A673 (cell line): ENCODE data around the gene WDR27.
"Not testable (repeated sequence)": the region's sequence is repeated elsewhere in the genome, so short reads cannot be mapped to it uniquely, and the experiment has no call there.

ENCODE experiments used
- EZH2 ChIP-seq: fragments of 200-600 bp; sonication (generic); IDR thresholded peaks from 2 replicates; pipeline ENCODE4 v1.6.1; 2017; ENCODE audit warnings: borderline replicate concordance, low read depth, mild to moderate bottlenecking, mixed read lengths, antibody characterized with exemption, low read length; ENCODE audit not compliant: poor library complexity, severe bottlenecking
- TF ChIP-seq, protein P1 (sequence below): fragments of 300-800, 200-600 bp; sonication (generic); conservative IDR thresholded peaks from 2 replicates; pipeline ENCODE4 v1.5.1; 2017; ENCODE audit warnings: low read depth, mild to moderate bottlenecking, antibody characterized with exemption, low read length, moderate library complexity, mixed read lengths

DNA sequence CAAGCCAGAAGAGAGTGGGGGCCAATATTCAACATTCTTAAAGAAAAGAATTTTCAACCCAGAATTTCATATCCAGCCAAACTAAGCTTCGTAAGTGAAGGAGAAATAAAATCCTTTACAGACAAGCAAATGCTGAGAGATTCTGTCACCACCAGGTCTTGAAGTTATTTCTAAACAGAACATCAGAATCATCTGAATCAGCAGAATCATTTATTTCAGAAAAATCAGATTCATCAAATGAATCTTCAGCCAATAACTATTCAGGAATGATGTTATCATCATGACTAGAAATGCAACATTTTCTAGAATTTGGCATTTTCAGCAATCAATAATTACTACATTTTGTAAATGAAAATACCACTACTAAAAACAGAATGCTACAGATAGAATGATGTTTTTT lies 100.7 kb downstream of the WDR27 start:
- TF ChIP-seq, protein P1, sequence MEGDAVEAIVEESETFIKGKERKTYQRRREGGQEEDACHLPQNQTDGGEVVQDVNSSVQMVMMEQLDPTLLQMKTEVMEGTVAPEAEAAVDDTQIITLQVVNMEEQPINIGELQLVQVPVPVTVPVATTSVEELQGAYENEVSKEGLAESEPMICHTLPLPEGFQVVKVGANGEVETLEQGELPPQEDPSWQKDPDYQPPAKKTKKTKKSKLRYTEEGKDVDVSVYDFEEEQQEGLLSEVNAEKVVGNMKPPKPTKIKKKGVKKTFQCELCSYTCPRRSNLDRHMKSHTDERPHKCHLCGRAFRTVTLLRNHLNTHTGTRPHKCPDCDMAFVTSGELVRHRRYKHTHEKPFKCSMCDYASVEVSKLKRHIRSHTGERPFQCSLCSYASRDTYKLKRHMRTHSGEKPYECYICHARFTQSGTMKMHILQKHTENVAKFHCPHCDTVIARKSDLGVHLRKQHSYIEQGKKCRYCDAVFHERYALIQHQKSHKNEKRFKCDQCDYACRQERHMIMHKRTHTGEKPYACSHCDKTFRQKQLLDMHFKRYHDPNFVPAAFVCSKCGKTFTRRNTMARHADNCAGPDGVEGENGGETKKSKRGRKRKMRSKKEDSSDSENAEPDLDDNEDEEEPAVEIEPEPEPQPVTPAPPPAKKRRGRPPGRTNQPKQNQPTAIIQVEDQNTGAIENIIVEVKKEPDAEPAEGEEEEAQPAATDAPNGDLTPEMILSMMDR = not testable (repeated sequence)
- not testable (repeated sequence) for TF ChIP-seq EZH2
